ENCODE measurements around the gene MVP. TPM values are rescaled to one million over a fixed set of nuclear protein-coding genes. Genes with fewer than 3 reads are reported as not detected.
"Not testable (repeated sequence)": the region's sequence is repeated elsewhere in the genome, so short reads cannot be mapped to it uniquely, and the experiment has no call there.

MVP gene
- total and polyA plus RNA-seq, 7 donors, result 62.3 to 368 (median 94.5) TPM

DNA sequence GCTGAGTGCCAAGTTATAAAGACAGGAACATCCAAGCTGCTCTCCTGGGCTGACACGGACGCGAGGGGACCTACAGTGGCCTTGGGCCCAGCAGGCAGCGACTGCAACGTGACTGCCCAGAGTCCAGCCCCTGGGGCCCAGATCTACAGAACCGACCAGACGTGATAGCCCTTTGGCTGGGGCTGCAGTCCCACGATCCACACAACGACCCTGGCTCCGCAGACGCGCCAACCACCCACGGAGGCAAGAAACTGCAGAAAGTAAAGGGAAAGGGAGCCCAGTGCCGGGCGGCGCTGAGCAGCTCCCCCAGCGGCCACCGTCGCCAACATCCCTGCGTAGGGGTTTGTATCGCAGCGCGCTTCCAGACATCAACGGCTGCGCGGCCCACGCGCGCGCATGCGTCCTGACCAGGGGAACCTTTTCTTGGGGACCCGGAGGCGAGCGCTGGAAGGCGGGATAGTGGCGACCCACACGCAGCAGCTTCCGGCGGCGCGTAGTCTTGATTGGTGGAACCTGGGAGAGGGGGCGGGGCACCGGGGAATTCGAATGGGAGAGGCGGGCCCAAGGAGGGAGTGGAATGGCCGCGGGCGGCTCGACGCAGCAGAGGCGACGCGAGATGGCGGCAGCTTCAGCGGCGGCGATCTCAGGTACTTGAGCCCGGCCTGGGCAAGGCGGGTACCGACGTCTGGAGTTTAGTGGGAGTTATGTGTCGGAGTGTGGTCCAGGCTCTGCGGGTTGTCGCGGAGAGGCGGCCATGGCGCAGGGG lies 29.9 kb upstream of the MVP start, which contains the start of gene KIF22:
TSS of gene KIF22 (plus strand) at position 569 of the 766 bp plus-strand sequence. CDS start at position 578, 9 bp downstream.
- TF ChIP-seq, protein P1, sequence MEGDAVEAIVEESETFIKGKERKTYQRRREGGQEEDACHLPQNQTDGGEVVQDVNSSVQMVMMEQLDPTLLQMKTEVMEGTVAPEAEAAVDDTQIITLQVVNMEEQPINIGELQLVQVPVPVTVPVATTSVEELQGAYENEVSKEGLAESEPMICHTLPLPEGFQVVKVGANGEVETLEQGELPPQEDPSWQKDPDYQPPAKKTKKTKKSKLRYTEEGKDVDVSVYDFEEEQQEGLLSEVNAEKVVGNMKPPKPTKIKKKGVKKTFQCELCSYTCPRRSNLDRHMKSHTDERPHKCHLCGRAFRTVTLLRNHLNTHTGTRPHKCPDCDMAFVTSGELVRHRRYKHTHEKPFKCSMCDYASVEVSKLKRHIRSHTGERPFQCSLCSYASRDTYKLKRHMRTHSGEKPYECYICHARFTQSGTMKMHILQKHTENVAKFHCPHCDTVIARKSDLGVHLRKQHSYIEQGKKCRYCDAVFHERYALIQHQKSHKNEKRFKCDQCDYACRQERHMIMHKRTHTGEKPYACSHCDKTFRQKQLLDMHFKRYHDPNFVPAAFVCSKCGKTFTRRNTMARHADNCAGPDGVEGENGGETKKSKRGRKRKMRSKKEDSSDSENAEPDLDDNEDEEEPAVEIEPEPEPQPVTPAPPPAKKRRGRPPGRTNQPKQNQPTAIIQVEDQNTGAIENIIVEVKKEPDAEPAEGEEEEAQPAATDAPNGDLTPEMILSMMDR (IDR thresholded peaks at IDR 0.05), result peak; percentile 59 to 85 (median 72)
- TF ChIP-seq POLR2AphosphoS5 (IDR thresholded peaks at IDR 0.05) (peak; percentile 79 to 92 (median 90)), POLR2A (IDR thresholded peaks at IDR 0.05) (peak; percentile 25 to 61), EP300 (IDR thresholded peaks at IDR 0.05) (peak in 1 of 4 donors; percentile 35)
- WGBS, 2 donors, result 1% methylated on average over 67 of the region's 67 CpGs
- peak; percentile 100 for DNase-seq
- Histone ChIP-seq H3K4me1 (peaks cover 0 to 23% (median 16%) of the 10 kb centered on the region in 4 donors), H3K27me3 (no peaks in the 10 kb centered on the region), H3K36me3 (no peaks in the 10 kb centered on the region), H3K27ac (peak within 1 kb of the TSS; percentile 83 to 94 (median 88)), H3K4me3 (peak within 1 kb of the TSS; percentile 71 to 99 (median 76)), H3K9me3 (no peaks in the 10 kb centered on the region)
- intact Hi-C loops (cut with DNase I), result loop anchor here (1.0 kb wide), 1 partner anchor 15 kb away; no protein-coding TSS in a partner anchor

GRCh38 chr16:29790949-29791844 lies 29.1 kb upstream of the MVP start:
- Histone ChIP-seq H3K9me3 (no peaks in the 10 kb centered on the region), H3K4me1 (peaks cover 0 to 21% (median 16%) of the 10 kb centered on the region in 4 donors), H3K27ac (peak overlapping the region; percentile 83 to 94 (median 88)), H3K36me3 (no peaks in the 10 kb centered on the region), H3K27me3 (no peaks in the 10 kb centered on the region), H3K4me3 (peak overlapping the region; percentile 71 to 99 (median 76))
- intact Hi-C loops (cut with DNase I), result loop anchor here (1.0 kb wide), 1 partner anchor 14 kb away; no protein-coding TSS in a partner anchor
- TF ChIP-seq POLR2AphosphoS5 (IDR thresholded peaks at IDR 0.05) (no peak), EP300 (IDR thresholded peaks at IDR 0.05) (no peak), POLR2A (IDR thresholded peaks at IDR 0.05) (no peak)
- TF ChIP-seq, protein P1 (IDR thresholded peaks at IDR 0.05), result no peak
- no peak for DNase-seq
- WGBS, 2 donors, result 2% methylated on average over 31 of the region's 31 CpGs

- peaks cover 0 to 6% (median 0%) of the 10 kb centered on the region in 4 donors for H3K36me3 ChIP-seq
- WGBS, 2 donors, result 60 to 66% methylated on average over 9 of the region's 9 CpGs
- no peak overlapping the region for H3K27ac ChIP-seq
- intact Hi-C loops (cut with DNase I), result no loop called here
- TF ChIP-seq POLR2AphosphoS5 (IDR thresholded peaks at IDR 0.05) (no peak), EP300 (IDR thresholded peaks at IDR 0.05) (no peak), POLR2A (IDR thresholded peaks at IDR 0.05) (no peak)
- TF ChIP-seq, protein P1 (IDR thresholded peaks at IDR 0.05), result no peak
- no peaks in the 10 kb centered on the region for H3K9me3 ChIP-seq
- no peak overlapping the region for H3K4me3 ChIP-seq
- H3K27me3 ChIP-seq, result no peaks in the 10 kb centered on the region
- DNase-seq, result no peak
- H3K4me1 ChIP-seq, result peaks cover 0 to 21% (median 16%) of the 10 kb centered on the region in 4 donors
These were observed 28.1 kb upstream of the MVP start for GRCh38 chr16:29791845-29792807.

DNA sequence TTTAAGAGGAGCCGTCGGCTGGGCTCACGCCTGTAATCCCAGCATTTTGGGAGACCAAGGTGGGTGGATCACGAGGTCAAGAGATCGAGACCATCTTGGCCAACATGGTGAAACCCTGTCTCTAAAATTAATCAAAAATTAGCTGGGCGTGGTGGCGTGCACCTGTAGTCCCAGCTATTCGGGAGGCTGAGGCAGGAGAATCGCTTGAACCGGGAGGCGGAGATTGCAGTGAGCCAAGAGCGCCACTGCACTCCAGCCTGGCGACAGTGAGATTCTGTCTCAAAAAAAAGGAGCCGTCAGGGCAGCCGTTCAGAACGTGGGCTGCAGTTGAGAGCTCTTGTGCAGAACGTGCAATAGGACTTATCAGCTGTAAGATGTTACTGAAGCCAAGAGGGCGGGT lies 27.1 kb upstream of the MVP start:
- H3K27ac ChIP-seq; DNase-seq; H3K9me3 ChIP-seq; H3K27me3 ChIP-seq; intact Hi-C loops (cut with DNase I); H3K4me3 ChIP-seq: not testable (repeated sequence)
- peaks cover 0 to 17% (median 0%) of the 10 kb centered on the region in 4 donors for H3K36me3 ChIP-seq
- H3K4me1 ChIP-seq, result peaks cover 0 to 21% (median 16%) of the 10 kb centered on the region in 4 donors
- WGBS, 2 donors, result 93 to 95% methylated on average over 18 of the region's 18 CpGs

Measured in sigmoid colon (tissue), 7 donors.